Measurements from ENCODE around the gene VPS35L.
"Not testable (repeated sequence)": the region's sequence is repeated elsewhere in the genome, so short reads cannot be mapped to it uniquely, and the experiment has no call there.

VPS35L gene

DNA sequence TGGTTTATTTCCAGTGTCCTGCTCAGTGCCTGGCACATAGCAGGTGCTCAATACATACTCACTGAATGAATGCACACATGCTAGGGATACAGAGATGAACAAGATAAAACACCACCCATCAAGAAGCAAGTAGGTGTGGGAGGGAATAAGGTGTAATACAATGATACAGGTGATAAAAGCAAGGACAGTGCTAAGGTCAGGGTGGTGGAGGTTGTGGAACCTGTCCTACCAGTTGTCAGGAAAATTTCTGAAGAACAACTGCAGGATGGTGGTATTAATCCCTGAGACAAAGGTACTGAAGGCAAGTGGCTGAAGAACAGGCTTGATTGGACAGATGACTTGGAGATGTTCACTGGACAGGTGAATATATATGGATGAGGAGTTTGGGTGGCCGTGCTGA is 160.7 kb downstream of the VPS35L start:
- Histone ChIP-seq H3K4me3 (ENCODE audit: low read length in 2 of 2) (peak overlapping the region; percentile 48 to 56), H3K9me3 (ENCODE audit: control insufficient read depth in 2 of 2, low read length in 2 of 2) (no peaks in the 10 kb centered on the region), H3K27ac (ENCODE audit: low read depth in 2 of 2, low read length in 2 of 2) (peak overlapping the region; percentile 62 to 63), H3K36me3 (ENCODE audit: control insufficient read depth in 2 of 2, insufficient read depth in 2 of 2, low read length in 2 of 2) (peaks cover 11 to 20% of the 10 kb centered on the region in 2 donors), H3K9ac (ENCODE audit: low read depth in 1 of 2, low read length in 2 of 2) (peak overlapping the region in 1 of 2 donors; percentile 18), H3K4me1 (ENCODE audit: control insufficient read depth in 2 of 2, insufficient read depth in 2 of 2, low read length in 2 of 2) (peaks cover 17 to 18% of the 10 kb centered on the region in 2 donors), H3K27me3 (ENCODE audit: control insufficient read depth in 2 of 2, insufficient read depth in 2 of 2, low read length in 2 of 2) (no peaks in the 10 kb centered on the region)

DNA sequence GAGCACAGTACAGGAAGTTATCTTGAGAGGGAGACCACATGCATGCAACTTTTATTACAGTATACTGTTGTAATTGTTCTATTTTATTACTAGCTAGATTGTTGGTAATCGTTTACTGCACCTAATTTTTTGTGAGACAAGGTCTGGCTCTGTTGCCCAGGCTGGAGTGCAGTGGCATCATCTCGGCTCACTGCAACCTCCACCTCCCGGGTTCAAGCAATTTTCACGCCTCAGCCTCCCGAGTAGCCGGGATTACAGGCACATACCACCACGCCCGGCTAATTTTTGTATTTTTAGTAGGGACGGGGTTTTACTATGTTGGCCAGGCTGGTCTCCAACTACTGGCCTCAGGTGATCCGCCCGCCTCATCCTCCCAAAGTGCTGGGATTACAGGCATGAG is 161.2 kb downstream of the VPS35L start:
- not testable (repeated sequence) for H3K27me3 ChIP-seq (ENCODE audit: control insufficient read depth in 2 of 2, insufficient read depth in 2 of 2, low read length in 2 of 2); H3K9me3 ChIP-seq (ENCODE audit: control insufficient read depth in 2 of 2, low read length in 2 of 2)
- H3K9ac ChIP-seq (ENCODE audit: low read depth in 1 of 2, low read length in 2 of 2), result peak overlapping the region in 1 of 2 donors; percentile 48
- peak overlapping the region; percentile 62 to 63 for H3K27ac ChIP-seq (ENCODE audit: low read depth in 2 of 2, low read length in 2 of 2)
- peaks cover 11 to 15% of the 10 kb centered on the region in 2 donors for H3K36me3 ChIP-seq (ENCODE audit: control insufficient read depth in 2 of 2, insufficient read depth in 2 of 2, low read length in 2 of 2)
- peak overlapping the region; percentile 82 to 97 for H3K4me3 ChIP-seq (ENCODE audit: low read length in 2 of 2)
- peaks cover 17 to 18% of the 10 kb centered on the region in 2 donors for H3K4me1 ChIP-seq (ENCODE audit: control insufficient read depth in 2 of 2, insufficient read depth in 2 of 2, low read length in 2 of 2)

DNA sequence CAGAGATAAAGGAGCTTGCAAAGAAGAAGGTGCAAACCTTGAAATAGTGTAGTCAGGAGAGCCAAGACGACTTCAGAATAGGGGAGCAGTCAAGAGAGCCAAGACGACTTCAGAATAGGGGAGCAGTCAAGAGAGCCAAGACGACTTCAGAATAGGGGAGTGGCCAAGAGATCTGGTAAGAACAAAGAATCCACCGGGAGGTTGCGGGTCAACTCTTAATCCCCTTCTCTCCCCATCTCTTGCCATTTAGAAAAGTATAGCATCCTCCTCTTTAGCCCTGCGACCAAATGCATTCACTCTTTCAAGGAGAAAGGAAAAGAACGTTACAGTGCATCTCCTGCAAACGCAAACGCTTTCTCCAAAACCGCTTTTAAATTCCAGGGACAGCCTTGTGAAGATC is 161.8 kb downstream of the VPS35L start:
- Histone ChIP-seq H3K4me3 (ENCODE audit: low read length in 2 of 2) (peak overlapping the region; percentile 82 to 97), H3K9ac (ENCODE audit: low read depth in 1 of 2, low read length in 2 of 2) (peak overlapping the region; percentile 73 to 82), H3K36me3 (ENCODE audit: control insufficient read depth in 2 of 2, insufficient read depth in 2 of 2, low read length in 2 of 2) (peaks cover 11 to 12% of the 10 kb centered on the region in 2 donors), H3K27me3 (ENCODE audit: control insufficient read depth in 2 of 2, insufficient read depth in 2 of 2, low read length in 2 of 2) (no peaks in the 10 kb centered on the region), H3K4me1 (ENCODE audit: control insufficient read depth in 2 of 2, insufficient read depth in 2 of 2, low read length in 2 of 2) (peaks cover 17 to 18% of the 10 kb centered on the region in 2 donors), H3K27ac (ENCODE audit: low read depth in 2 of 2, low read length in 2 of 2) (peak overlapping the region; percentile 63 to 77), H3K9me3 (ENCODE audit: control insufficient read depth in 2 of 2, low read length in 2 of 2) (no peaks in the 10 kb centered on the region)

DNA sequence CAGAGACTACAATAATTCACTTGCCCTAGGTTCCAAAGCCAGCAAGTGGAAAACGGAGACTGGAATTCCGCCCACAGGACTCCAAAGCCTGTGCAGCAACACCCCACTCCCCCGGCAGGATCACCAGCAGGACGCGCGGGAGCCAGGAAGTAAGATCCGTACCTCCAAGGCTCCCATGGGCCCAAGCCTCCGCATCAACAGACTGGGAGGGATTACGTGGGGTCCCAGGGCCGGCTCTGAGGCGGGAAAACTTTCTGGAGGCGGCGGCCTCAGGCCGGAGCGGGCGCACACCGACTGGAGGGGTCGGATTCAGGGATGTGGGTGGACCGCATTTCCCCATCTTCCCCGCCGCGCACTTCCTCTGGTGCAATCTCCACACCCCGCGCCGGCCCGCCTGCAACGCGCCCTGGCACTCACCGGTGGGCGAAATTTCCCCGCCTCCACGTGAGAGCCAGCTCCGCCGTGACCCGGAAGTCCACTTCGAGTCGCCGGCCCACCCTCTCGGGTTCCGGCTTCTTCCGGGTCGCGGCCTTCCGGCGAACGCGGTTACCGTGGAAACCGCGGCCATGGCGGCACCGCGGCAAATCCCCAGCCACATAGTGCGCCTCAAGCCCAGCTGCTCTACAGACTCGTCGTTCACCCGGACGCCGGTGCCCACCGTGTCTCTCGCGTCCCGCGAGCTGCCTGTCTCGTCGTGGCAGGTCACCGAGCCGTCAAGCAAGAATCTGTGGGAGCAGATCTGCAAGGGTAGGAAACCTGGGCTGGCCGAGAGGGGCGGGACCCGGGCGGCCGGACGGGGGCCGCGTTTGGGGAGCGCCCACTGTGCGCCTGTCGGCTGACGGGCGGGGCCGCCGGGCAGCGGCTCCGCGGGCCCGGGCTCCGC is 162.5 kb downstream of the VPS35L start, which contains the start of the genes IQCK and KNOP1:
Gene IQCK (plus strand): TSS at position 531 of the 883 bp plus-strand sequence. CDS start 36 bp downstream, at position 567.
Gene KNOP1 (minus strand): TSS at position 487 of the 883 bp plus-strand sequence. CDS start 3,192 bp downstream, outside the sequence.
- no peaks in the 10 kb centered on the region for H3K9me3 ChIP-seq (ENCODE audit: control insufficient read depth in 2 of 2, low read length in 2 of 2)
- peak within 1 kb of the TSS; percentile 73 to 82 for H3K9ac ChIP-seq (ENCODE audit: low read depth in 1 of 2, low read length in 2 of 2)

DNA sequence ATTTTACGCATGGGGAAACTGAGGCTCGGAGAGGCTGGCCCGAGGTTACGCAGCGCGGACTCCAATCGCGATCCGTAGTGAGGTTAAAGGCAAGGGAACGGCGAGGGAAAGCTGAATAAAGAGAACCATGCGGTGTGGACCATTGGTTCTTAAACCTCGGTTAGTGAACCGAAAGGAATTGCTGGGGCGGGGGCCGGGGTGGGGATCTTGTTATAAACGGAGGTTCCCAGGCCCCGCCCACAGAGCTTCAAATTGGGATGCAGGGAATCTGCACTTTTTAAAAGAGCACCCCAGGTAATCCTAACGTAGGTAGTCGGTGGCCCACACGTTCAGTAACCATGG is 163.1 kb downstream of the VPS35L start:
- Histone ChIP-seq H3K4me3 (ENCODE audit: low read length in 2 of 2) (peak overlapping the region; percentile 82 to 97), H3K27ac (ENCODE audit: low read depth in 2 of 2, low read length in 2 of 2) (peak overlapping the region in 1 of 2 donors; percentile 77), H3K9me3 (ENCODE audit: control insufficient read depth in 2 of 2, low read length in 2 of 2) (no peaks in the 10 kb centered on the region), H3K27me3 (ENCODE audit: control insufficient read depth in 2 of 2, insufficient read depth in 2 of 2, low read length in 2 of 2) (no peaks in the 10 kb centered on the region), H3K4me1 (ENCODE audit: control insufficient read depth in 2 of 2, insufficient read depth in 2 of 2, low read length in 2 of 2) (peaks cover 17 to 18% of the 10 kb centered on the region in 2 donors), H3K9ac (ENCODE audit: low read depth in 1 of 2, low read length in 2 of 2) (peak overlapping the region; percentile 73 to 82), H3K36me3 (ENCODE audit: control insufficient read depth in 2 of 2, insufficient read depth in 2 of 2, low read length in 2 of 2) (peaks cover 5 to 11% of the 10 kb centered on the region in 2 donors)

More for the DNA sequence above, 162.5 kb downstream of the VPS35L start, which contains the start of the genes IQCK and KNOP1:
- peak within 1 kb of the TSS; percentile 82 to 97 for H3K4me3 ChIP-seq (ENCODE audit: low read length in 2 of 2)
- H3K4me1 ChIP-seq (ENCODE audit: control insufficient read depth in 2 of 2, insufficient read depth in 2 of 2, low read length in 2 of 2), result peaks cover 17 to 18% of the 10 kb centered on the region in 2 donors
- H3K36me3 ChIP-seq (ENCODE audit: control insufficient read depth in 2 of 2, insufficient read depth in 2 of 2, low read length in 2 of 2), result peaks cover 5 to 12% of the 10 kb centered on the region in 2 donors
- peak within 1 kb of the TSS; percentile 63 to 77 for H3K27ac ChIP-seq (ENCODE audit: low read depth in 2 of 2, low read length in 2 of 2)
- H3K27me3 ChIP-seq (ENCODE audit: control insufficient read depth in 2 of 2, insufficient read depth in 2 of 2, low read length in 2 of 2), result no peaks in the 10 kb centered on the region

DNA sequence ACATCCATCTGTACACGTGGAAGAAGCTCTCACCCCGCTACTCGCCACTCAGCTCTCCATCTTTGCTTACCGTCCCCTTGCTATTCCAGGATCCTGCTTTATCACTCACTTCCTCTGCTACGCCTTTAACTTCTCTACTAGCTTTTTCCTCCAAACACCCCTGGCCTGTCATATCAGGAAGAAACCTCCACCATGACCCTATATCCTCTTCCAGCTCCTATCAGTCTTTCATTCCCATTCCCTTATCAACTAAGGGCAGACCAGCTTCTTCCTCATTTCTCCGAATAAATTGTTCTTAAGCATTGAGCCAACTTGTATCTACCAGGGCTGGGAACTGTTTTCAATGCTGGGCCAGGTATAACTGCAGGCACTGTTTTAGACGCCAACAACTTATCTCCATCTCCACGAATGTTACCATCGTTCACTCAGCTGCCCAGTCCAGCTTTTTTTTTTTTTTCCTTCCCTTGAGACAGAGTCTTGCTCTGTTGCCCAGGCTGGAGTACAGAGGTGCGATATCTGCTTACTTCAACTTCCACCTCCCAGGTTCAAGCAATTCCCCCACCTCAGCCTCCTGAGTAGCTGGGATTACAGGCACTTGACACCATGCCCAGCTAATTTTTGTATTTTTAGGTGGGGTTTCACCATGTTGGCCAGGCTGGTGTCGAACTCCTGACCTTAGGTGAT is 166.9 kb downstream of the VPS35L start:
- Histone ChIP-seq H3K36me3 (ENCODE audit: control insufficient read depth in 2 of 2, insufficient read depth in 2 of 2, low read length in 2 of 2) (no peaks in the 10 kb centered on the region), H3K4me1 (ENCODE audit: control insufficient read depth in 2 of 2, insufficient read depth in 2 of 2, low read length in 2 of 2) (peaks cover under 1 to 3% of the 10 kb centered on the region in 2 donors), H3K27me3 (ENCODE audit: control insufficient read depth in 2 of 2, insufficient read depth in 2 of 2, low read length in 2 of 2) (no peaks in the 10 kb centered on the region), H3K4me3 (ENCODE audit: low read length in 2 of 2) (no peak overlapping the region), H3K9me3 (ENCODE audit: control insufficient read depth in 2 of 2, low read length in 2 of 2) (no peaks in the 10 kb centered on the region), H3K27ac (ENCODE audit: low read depth in 2 of 2, low read length in 2 of 2) (no peak overlapping the region), H3K9ac (ENCODE audit: low read depth in 1 of 2, low read length in 2 of 2) (no peak overlapping the region)

DNA sequence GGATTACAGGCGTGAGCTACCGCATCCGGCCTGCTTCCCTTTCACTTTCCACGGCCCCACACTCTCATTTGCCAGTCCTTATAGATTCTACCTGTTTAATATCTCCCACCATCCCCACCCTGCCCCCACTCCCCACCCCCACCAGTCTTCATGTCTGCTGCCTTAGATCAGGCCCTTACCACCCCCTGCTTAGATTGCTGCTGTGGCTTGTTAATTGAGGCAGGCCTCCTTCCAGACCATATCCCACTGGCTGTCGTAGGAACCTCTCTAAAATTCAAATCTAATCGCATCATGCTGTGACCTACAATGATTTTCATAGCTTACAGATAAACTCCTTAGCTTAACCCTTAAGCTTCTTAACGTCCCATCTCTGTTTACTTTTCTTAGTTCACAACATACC is 167.5 kb downstream of the VPS35L start:
- H3K9me3 ChIP-seq (ENCODE audit: control insufficient read depth in 2 of 2, low read length in 2 of 2), result no peaks in the 10 kb centered on the region
- H3K4me3 ChIP-seq (ENCODE audit: low read length in 2 of 2), result no peak overlapping the region
- no peaks in the 10 kb centered on the region for H3K27me3 ChIP-seq (ENCODE audit: control insufficient read depth in 2 of 2, insufficient read depth in 2 of 2, low read length in 2 of 2)
- no peak overlapping the region for H3K27ac ChIP-seq (ENCODE audit: low read depth in 2 of 2, low read length in 2 of 2)
- H3K36me3 ChIP-seq (ENCODE audit: control insufficient read depth in 2 of 2, insufficient read depth in 2 of 2, low read length in 2 of 2), result no peaks in the 10 kb centered on the region
- H3K9ac ChIP-seq (ENCODE audit: low read depth in 1 of 2, low read length in 2 of 2), result no peak overlapping the region
- H3K4me1 ChIP-seq (ENCODE audit: control insufficient read depth in 2 of 2, insufficient read depth in 2 of 2, low read length in 2 of 2), result peaks cover 0 to 3% of the 10 kb centered on the region in 2 donors

DNA sequence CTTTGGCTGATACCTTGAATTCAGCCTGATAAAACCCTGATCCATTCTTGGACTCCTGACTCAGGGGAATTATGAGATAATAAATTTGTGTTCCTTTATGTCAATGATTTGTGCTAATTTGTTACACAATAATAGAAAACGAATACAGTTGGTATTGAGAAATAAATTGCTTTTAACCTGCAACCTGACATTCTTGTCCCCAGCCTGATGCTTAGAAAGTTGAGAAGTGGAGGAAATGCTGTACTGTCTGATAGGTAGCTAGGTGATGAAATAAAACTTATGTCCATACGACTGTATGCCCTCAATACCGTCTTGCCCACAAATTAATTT is 173.1 kb downstream of the VPS35L start:
- no peaks in the 10 kb centered on the region for H3K4me1 ChIP-seq (ENCODE audit: control insufficient read depth in 2 of 2, insufficient read depth in 2 of 2, low read length in 2 of 2)
- no peak overlapping the region for H3K27ac ChIP-seq (ENCODE audit: low read depth in 2 of 2, low read length in 2 of 2)
- no peak overlapping the region for H3K9ac ChIP-seq (ENCODE audit: low read depth in 1 of 2, low read length in 2 of 2)
- no peaks in the 10 kb centered on the region for H3K9me3 ChIP-seq (ENCODE audit: control insufficient read depth in 2 of 2, low read length in 2 of 2)
- no peaks in the 10 kb centered on the region for H3K36me3 ChIP-seq (ENCODE audit: control insufficient read depth in 2 of 2, insufficient read depth in 2 of 2, low read length in 2 of 2)
- H3K4me3 ChIP-seq (ENCODE audit: low read length in 2 of 2), result no peak overlapping the region
- H3K27me3 ChIP-seq (ENCODE audit: control insufficient read depth in 2 of 2, insufficient read depth in 2 of 2, low read length in 2 of 2), result no peaks in the 10 kb centered on the region

DNA sequence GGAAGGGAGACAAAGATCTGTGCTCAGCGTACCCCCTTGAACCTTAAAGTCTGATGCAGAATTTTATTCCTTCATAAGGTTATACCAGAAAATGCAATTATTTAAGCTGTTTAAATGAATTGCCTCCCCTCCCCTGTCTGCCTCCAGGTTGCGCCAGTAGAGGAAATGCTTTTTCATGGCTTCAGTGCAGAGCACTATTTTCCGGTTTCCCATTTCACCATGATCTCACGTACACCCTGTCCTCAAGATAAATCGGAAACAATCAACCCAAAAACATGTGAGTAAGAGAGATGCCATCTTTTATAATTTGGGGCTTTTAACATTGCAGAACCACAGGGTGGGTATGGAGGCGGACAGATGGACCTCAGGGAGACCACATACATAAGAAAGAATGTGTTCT is 178.0 kb downstream of the VPS35L start:
- Histone ChIP-seq H3K4me3 (ENCODE audit: low read length in 2 of 2) (no peak overlapping the region), H3K4me1 (ENCODE audit: control insufficient read depth in 2 of 2, insufficient read depth in 2 of 2, low read length in 2 of 2) (no peaks in the 10 kb centered on the region), H3K36me3 (ENCODE audit: control insufficient read depth in 2 of 2, insufficient read depth in 2 of 2, low read length in 2 of 2) (peaks cover 5% of the 10 kb centered on the region in 2 donors), H3K9ac (ENCODE audit: low read depth in 1 of 2, low read length in 2 of 2) (no peak overlapping the region), H3K9me3 (ENCODE audit: control insufficient read depth in 2 of 2, low read length in 2 of 2) (no peaks in the 10 kb centered on the region), H3K27me3 (ENCODE audit: control insufficient read depth in 2 of 2, insufficient read depth in 2 of 2, low read length in 2 of 2) (no peaks in the 10 kb centered on the region), H3K27ac (ENCODE audit: low read depth in 2 of 2, low read length in 2 of 2) (no peak overlapping the region)
